LNCaP clone FGC (cell line): ENCODE measurements around the gene VAMP1.

Experiments
- DNase-seq: peaks from one replicate; pipeline ENCODE4 v3.0.0-alpha.2; 2011; ENCODE audit warnings: low read depth
- H3K4me3 ChIP-seq: 2 replicates; pipeline ENCODE4 v1.5.1; 2011; ENCODE audit warnings: mild to moderate bottlenecking, low read depth, low read length, control low read depth
- CTCF ChIP-seq: IDR thresholded peaks from 2 replicates; pipeline ENCODE4 v1.5.1; 2012; ENCODE audit warnings: mild to moderate bottlenecking; ENCODE audit not compliant: control insufficient read depth, insufficient read depth; ENCODE audit errors: extremely low read depth

Gene VAMP1

GRCh38 chr12:6443361-6443983 is 27.0 kb downstream of the VAMP1 start:
- H3K4me3 ChIP-seq: no peak overlapping the region
- TF ChIP-seq CTCF: no peak

GRCh38 chr12:6442836-6443235 is 27.6 kb downstream of the VAMP1 start:
- H3K4me3 ChIP-seq: no peak overlapping the region
- no peak for DNase-seq
- no peak for TF ChIP-seq CTCF

More at GRCh38 chr12:6443361-6443983, 27.0 kb downstream of the VAMP1 start:
- DNase-seq: no peak

- no peak for DNase-seq
- no peak overlapping the region for H3K4me3 ChIP-seq
- TF ChIP-seq CTCF: no peak
Observed at GRCh38 chr12:6440391-6440790, 30.1 kb downstream of the VAMP1 start.

- DNase-seq: no peak
- TF ChIP-seq CTCF: no peak
- no peak overlapping the region for H3K4me3 ChIP-seq
Observed at GRCh38 chr12:6438345-6438744, 32.1 kb downstream of the VAMP1 start.

GRCh38 chr12:6437586-6437985 is 32.9 kb downstream of the VAMP1 start:
- DNase-seq: no peak
- TF ChIP-seq CTCF: no peak
- H3K4me3 ChIP-seq: no peak overlapping the region

- no peak for DNase-seq
- TF ChIP-seq CTCF: no peak
- no peak overlapping the region for H3K4me3 ChIP-seq
Observed at GRCh38 chr12:6435961-6436715, 34.3 kb downstream of the VAMP1 start.
